Hepatocyte (in vitro differentiated cells): ENCODE data around the gene TRPC4. TPM values are rescaled to one million over a fixed set of nuclear protein-coding genes. Genes with fewer than 3 reads are reported as not detected.

Experiments
- DNase-seq: peaks from one replicate; pipeline ENCODE4 v3.0.0-alpha.2; 2016; ENCODE audit warnings: low spot score
- H2AFZ ChIP-seq: fragments of 200-600 bp; sonication (generic); 2 replicates; pipeline ENCODE4 v1.6.0; 2016; ENCODE audit warnings: antibody characterized with exemption, mild to moderate bottlenecking
- H3K27ac ChIP-seq: fragments of 200-600 bp; sonication (generic); 2 replicates; pipeline ENCODE4 v1.5.1; 2016; ENCODE audit warnings: mild to moderate bottlenecking
- H3K27me3 ChIP-seq: fragments of 200-600 bp; sonication (generic); 2 replicates; pipeline ENCODE4 v1.6.1; 2016
- H3K36me3 ChIP-seq: fragments of 200-600 bp; sonication (generic); replicated peaks from 2 replicates; pipeline ENCODE4 v1.5.1; 2016; ENCODE audit warnings: low read depth; ENCODE audit not compliant: insufficient read depth
- H3K4me1 ChIP-seq: fragments of 200-600 bp; sonication (generic); 2 replicates; pipeline ENCODE4 v1.5.1; 2016; ENCODE audit warnings: mild to moderate bottlenecking, moderate library complexity; ENCODE audit not compliant: insufficient read depth
- H3K4me2 ChIP-seq: fragments of 200-600 bp; sonication (generic); 2 replicates; pipeline ENCODE4 v1.6.0; 2016
- H3K4me3 ChIP-seq: fragments of 200-600 bp; sonication (generic); 2 replicates; pipeline ENCODE4 v1.5.1; 2016; ENCODE audit warnings: mild to moderate bottlenecking
- H3K79me2 ChIP-seq: fragments of 200-600 bp; sonication (generic); 2 replicates; pipeline ENCODE4 v1.6.0; 2017; ENCODE audit warnings: mild to moderate bottlenecking
- H3K9me2 ChIP-seq: fragments of 200-600 bp; sonication (generic); replicated peaks from 2 replicates; pipeline ENCODE4 v1.6.0; 2017; ENCODE audit warnings: mild to moderate bottlenecking; ENCODE audit not compliant: insufficient read depth
- H3K9me3 ChIP-seq: fragments of 200-600 bp; sonication (generic); 2 replicates; pipeline ENCODE4 v1.5.1; 2016; ENCODE audit warnings: low read depth, mild to moderate bottlenecking
- H4K20me1 ChIP-seq: fragments of 200-600 bp; sonication (generic); 2 replicates; pipeline ENCODE4 v1.6.0; 2016; ENCODE audit warnings: mild to moderate bottlenecking; ENCODE audit not compliant: insufficient read depth, poor library complexity, severe bottlenecking
- CTCF ChIP-seq: fragments of 200-600 bp; sonication (generic); IDR thresholded peaks from 2 replicates; pipeline ENCODE4 v1.5.1; 2016; ENCODE audit warnings: antibody characterized with exemption, mild to moderate bottlenecking; ENCODE audit not compliant: poor library complexity
- EZH2 ChIP-seq: fragments of 200-600 bp; sonication (generic); IDR thresholded peaks from 2 replicates; pipeline ENCODE4 v1.6.1; 2016; ENCODE audit warnings: antibody characterized with exemption, mild to moderate bottlenecking, borderline replicate concordance
- EZH2phosphoT487 ChIP-seq: fragments of 200-600 bp; sonication (generic); IDR thresholded peaks from one replicate; pipeline ENCODE4 v1.6.1; 2018; ENCODE audit warnings: antibody characterized with exemption, mild to moderate bottlenecking, low read depth, moderate library complexity; ENCODE audit not compliant: unreplicated experiment, severe bottlenecking
- WGBS: methylation state at CpG from one replicate; pipeline ENCODE4 v1.1.6; 2016; ENCODE audit warnings: low lambda C conversion rate; ENCODE audit errors: missing lambda C conversion rate; 5-methylcytosine and 5-hydroxymethylcytosine counted together
- polyA plus RNA-seq: library from polyadenylated mRNA; unstranded; fragments of >200 nt; fragmentation: Nextera tagmentation; extraction: Ambion mirVana; gene quantifications from 2 replicates; pipeline ENCODE4 v1.2.1, GENCODE V29; 2016
- total RNA-seq: library from RNA; depleted of rRNA; stranded (reverse); fragments of >200 nt; gene quantifications from 2 replicates; pipeline ENCODE4 v1.2.3, GENCODE V29; 2014

Gene TRPC4
- total and polyA plus RNA-seq, 2 experiments from 2014 or later: 0.28 to 0.50 TPM

GRCh38 chr13:37753776-37754175 lies 115.8 kb downstream of the TRPC4 start:
- H3K79me2 ChIP-seq: no peaks in the 10 kb centered on the region
- WGBS: 63% methylated on average over 6 of the region's 6 CpGs
- H3K9me3 ChIP-seq: no peaks in the 10 kb centered on the region
- H4K20me1 ChIP-seq: no peaks in the 10 kb centered on the region
- no peak overlapping the region for H3K27ac ChIP-seq
- peak overlapping the region; percentile 19 for H3K4me2 ChIP-seq
- no peaks in the 10 kb centered on the region for H3K36me3 ChIP-seq
- no peaks in the 10 kb centered on the region for H3K4me1 ChIP-seq
- H3K27me3 ChIP-seq: no peaks in the 10 kb centered on the region
- H2AFZ ChIP-seq: peak overlapping the region; percentile 47
- DNase-seq: peak; percentile 58
- no peak overlapping the region for H3K4me3 ChIP-seq
- no peaks in the 10 kb centered on the region for H3K9me2 ChIP-seq
- no peak for TF ChIP-seq CTCF

DNA sequence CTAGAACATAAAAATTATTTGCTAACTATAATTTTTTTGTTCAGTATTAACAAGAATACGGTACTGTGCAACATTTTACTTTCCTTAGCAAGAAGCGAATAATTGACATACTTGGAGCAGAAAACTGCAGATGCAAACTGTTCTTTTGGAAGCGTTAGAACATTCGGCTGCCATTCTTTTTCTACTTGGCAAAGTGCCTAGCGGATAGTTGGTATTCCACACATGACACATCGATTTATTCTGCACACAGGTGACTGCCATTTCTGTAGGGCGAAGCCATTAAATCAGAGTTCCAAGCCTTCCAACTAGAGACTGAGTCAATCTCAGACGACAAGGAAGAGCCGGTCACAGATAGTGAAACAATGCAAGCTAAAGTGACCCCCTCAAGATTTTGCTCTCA lies 117.4 kb downstream of the TRPC4 start:
- Histone ChIP-seq H3K9me3 (no peaks in the 10 kb centered on the region), H3K27ac (no peak overlapping the region), H3K4me1 (no peaks in the 10 kb centered on the region), H3K4me3 (no peak overlapping the region), H3K36me3 (no peaks in the 10 kb centered on the region), H3K9me2 (no peaks in the 10 kb centered on the region), H3K27me3 (no peaks in the 10 kb centered on the region), H2AFZ (no peak overlapping the region), H3K79me2 (no peaks in the 10 kb centered on the region), H3K4me2 (no peak overlapping the region), H4K20me1 (no peaks in the 10 kb centered on the region)
- TF ChIP-seq EZH2 (no peak), EZH2phosphoT487 (no peak), CTCF (no peak)
- 89% methylated on average over 9 of the region's 9 CpGs for WGBS
- DNase-seq: no peak

GRCh38 chr13:37751025-37751424 lies 118.5 kb downstream of the TRPC4 start:
- Histone ChIP-seq H3K4me1 (no peaks in the 10 kb centered on the region), H3K36me3 (no peaks in the 10 kb centered on the region), H2AFZ (no peak overlapping the region), H3K4me2 (no peak overlapping the region), H3K79me2 (no peaks in the 10 kb centered on the region), H3K4me3 (no peak overlapping the region), H3K9me2 (no peaks in the 10 kb centered on the region), H4K20me1 (no peaks in the 10 kb centered on the region), H3K27ac (no peak overlapping the region), H3K9me3 (no peaks in the 10 kb centered on the region), H3K27me3 (no peaks in the 10 kb centered on the region)
- 91% methylated on average over 9 of the region's 9 CpGs for WGBS
- DNase-seq: no peak
- no peak for TF ChIP-seq EZH2phosphoT487
- no peak for TF ChIP-seq EZH2
- no peak for TF ChIP-seq CTCF

- Histone ChIP-seq H3K4me2 (no peak overlapping the region), H3K4me3 (no peak overlapping the region), H2AFZ (no peak overlapping the region), H3K36me3 (no peaks in the 10 kb centered on the region), H3K9me3 (no peaks in the 10 kb centered on the region), H3K27me3 (no peaks in the 10 kb centered on the region), H3K9me2 (no peaks in the 10 kb centered on the region), H3K79me2 (no peaks in the 10 kb centered on the region), H3K4me1 (no peaks in the 10 kb centered on the region), H4K20me1 (no peaks in the 10 kb centered on the region), H3K27ac (no peak overlapping the region)
- DNase-seq: no peak
- no peak for TF ChIP-seq EZH2
- TF ChIP-seq EZH2phosphoT487: no peak
- 88% methylated on average over 3 of the region's 3 CpGs for WGBS
Observed at GRCh38 chr13:37748913-37749312, 120.7 kb downstream of the TRPC4 start.
